ENCODE measurements around the gene SPDEF.

Gene SPDEF

DNA sequence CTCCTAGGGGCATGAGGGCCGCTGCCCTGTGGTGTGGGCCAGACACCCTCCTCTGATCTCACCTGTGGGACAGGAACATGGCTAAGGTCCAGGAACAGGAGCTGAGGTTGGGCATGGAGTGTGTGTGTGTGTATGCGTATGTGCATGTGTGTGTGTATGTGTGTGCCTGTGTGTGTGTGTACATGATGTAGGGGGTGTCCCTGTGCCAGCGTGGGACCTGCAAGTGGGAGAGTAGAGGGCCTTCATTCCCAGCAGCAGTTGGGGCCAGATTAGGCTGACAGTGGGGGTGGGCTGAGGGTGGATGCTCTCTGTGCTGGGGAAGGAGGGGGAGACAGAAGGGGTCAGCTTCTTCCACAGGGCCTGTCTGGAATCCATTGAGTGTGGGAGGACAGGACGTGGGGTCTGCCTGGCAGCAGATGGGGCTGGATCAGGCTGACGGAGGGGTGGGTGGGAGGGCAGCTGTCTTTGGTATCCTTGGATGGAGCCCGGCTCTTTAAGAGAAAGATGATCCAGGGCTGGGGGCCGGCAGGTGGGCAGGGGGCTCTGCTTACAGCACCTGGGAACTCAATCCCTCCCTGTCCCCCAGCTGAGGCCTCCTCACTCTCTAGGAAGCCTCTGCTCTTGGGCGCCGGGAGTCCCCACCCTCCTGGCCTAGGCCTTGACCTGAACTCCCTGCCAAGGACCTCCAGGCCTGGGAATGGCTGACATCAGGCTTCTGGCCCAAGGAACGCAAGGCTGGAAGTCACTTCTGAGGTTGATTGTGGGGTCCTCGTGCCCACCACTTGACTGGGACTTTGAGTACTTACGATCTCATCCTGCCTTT lies 44.0 kb downstream of the SPDEF start:
- no peak for DNase-seq

DNA sequence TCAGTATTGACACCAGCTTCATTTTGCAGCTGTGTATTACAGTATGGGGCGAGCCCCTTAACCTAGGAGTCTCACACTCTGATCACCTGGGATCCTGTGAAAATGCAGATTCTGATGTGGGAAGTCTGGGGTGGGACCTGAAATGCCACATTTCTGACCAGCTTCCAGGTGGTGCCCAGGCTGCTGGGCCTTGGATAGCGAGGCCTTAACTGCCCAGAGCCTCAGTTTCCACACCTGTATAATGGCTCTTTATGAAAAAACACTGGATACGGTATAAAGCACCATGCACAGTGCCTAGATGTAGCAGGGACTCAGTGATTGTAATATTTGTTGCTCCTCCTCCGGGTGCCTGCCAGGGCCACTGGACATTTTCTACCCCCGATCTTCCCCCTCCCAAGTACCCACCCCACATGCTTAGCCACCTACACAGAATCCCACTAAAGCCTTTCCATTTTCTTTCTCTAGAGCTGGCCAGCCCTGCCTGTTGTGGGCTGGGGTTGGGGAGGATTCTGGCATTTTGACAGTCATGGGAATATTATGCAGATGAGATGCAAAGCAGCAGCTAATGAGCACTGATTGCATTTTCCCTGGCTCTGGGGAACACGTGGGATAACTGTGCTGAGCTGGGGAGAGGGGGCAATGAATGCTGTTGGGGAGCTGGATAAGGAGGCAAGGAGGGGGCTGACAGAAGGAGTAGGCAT lies 44.8 kb downstream of the SPDEF start:
- DNase-seq: no peak

DNA sequence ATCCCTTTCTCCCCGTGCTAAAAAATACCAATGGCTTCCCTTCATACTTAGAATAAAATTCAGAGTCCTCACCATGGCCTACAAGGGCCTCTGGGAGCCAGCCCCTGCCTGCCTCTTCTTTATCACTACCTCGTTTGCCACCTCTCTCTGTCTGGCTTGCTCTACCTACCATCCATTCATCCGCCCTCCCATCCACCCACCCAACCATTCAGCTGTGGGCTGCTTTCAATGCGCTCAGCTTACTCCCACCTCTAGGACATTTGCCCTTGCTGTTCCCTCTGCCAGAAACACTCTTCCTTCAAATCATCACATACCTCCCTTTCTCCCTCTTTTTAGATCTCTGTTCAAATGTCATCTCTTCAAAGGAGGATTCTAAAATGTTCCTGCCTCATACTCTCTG lies 45.8 kb downstream of the SPDEF start:
- no peak for DNase-seq

DNA sequence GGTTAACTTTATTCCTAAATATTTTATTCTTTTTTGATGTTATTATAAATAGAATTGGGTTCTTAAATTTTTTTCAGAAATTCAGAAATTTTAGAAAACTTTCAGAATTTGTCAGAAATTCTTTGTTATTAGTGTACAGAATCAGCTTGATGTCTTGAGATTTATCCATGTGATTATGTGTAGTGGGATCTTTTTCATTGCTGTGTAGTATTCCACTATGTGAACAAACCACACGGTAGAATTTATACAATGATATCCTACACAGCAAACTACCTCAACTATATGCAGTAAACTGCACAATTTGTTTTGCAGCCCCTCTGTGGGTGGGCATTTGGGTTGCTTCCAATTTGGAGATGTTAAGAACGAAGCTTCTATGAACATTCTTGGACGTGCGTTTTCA lies 46.3 kb downstream of the SPDEF start:
- DNase-seq: no peak

DNA sequence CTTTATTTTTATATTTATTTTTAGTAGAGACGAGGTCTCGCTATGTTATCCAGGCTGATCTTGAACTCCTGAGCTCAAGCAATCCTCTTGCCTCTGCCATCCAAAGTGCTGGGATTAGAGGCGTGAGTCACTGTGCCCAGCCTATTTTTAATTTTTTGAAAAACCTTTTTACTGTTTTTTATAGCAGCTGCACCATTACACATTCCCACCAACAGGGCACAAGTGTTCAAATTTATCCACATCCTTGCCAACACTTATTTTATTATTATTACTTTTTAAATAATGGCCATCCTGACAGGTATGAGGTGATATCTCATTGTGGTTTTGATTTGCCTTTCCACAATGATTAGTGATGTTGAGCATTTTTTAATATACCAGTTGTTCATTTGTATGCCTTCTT lies 47.7 kb downstream of the SPDEF start:
- no peak for DNase-seq

DNA sequence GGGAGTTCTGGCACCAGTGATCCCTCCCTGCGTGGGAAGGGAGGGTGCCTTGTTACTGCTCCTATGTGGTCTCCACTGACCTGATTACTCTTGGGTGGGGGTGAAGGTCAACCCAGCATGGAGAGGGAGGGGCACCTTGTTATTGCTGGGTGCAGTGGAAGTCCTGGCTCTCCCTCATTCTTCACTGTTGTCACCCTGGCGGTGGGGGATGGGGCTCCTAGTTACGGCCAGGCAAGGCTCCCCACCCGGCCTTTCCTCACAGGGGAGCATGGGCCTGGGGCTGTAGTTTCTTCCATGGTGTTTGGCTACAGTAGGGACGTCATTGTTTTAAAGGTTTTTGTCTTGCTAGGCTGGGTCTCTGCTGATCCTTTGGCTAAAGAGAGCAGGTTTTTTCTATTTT lies 49.4 kb downstream of the SPDEF start:
- no peak for DNase-seq

DNA sequence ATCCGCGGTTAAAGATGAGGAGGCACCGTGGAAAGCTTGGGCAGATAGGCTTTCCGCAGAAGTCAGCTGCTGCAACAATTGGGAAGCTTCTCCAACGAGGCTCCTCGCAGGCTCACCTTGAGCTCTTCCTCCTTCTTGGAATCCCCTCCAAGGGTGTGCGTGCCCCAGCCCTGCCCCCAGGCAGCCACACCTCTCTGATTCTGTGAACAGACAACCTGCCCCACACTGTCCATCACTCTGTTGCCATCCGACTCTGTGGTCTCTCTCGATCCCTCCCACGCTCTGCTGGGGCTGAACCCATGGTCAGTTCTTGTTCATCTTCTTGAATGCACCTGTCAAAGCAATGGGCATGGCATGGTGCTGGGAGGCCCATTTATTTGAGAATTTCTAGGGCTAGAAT lies 58.7 kb downstream of the SPDEF start:
- DNase-seq: no peak

DNA sequence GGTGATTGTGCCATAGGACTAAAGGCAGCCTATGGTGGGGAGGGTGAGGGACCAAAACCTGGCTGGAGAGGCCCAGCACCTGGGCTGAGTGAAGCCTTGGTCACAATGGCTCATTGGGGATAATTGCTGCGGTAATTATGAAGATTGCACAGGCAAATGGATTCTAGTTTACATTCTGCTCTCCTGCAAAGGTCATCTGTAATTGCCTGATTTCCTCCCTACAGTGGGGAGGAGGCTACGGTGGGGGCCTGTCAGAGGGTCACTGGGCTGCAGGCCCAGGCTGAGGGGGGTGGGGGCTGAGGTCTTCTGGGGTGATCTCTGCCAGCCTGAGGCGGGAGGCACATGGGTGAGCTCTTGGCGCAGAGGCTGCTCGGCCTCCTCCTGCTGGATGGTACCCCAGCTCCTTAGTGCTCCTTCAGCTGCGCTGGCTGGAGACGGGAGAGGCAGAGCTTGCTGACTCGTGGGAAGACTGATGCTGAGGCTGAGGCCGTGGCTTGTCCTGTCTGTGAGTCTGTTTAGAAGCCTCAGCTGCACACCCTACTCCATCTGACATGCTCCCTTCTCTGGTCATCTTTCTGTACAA lies 59.9 kb downstream of the SPDEF start:
- no peak for DNase-seq

DNA sequence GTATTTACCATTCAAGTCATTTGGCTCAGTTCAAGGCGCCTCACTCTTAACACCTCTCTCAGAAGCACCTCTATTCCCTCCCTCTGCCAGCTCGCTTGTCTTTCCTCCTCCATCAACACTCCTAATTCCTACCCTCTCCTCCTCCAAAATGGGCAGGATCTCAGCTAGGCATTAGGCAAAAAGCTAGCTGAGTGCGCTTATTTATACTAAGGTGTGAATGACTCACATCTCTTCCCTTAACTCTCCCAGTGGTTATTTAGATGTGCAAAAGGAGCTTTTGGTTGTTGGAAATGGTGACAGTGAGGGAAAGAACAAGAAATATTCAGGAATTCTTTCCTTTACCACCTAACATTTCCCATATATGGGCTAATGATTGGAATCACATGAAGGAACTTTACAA lies 61.2 kb downstream of the SPDEF start:
- DNase-seq: no peak

DNA sequence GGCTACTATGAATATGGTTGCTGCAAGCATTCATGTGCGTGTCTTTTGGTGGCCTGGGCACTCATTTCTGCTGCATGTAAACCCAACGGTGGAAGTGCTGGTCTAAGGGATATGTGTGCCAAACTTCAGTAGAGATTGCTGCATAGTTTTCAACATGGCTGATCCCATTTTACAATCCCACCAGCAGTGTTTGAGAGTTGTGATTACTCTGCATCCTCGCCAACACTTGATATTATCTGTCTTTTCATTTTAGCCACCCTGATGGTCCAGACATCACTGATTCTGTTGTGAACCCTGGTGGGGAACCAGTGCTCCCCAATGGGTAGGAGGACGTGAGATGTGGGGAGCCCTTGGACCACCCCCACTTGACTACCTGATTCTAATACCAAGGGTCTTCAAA lies 62.8 kb downstream of the SPDEF start:
- DNase-seq: no peak

DNA sequence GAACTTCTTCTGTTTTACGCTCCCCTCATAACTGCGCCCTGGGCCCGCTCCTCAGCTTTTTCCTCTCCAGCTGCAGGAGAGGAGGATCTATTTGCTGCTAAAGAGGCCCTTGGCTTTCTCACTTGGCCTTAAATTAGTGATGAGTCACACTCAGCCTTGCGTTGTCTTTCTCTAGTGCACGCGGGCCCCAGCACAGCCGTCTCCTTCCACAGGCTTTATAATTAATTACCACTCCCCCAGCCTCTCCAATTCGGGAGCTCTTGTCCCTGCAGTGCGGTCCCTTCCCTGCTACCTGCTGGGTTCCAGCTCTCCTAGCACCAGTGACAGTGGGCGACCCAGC lies 65.1 kb downstream of the SPDEF start:
- no peak for DNase-seq

DNA sequence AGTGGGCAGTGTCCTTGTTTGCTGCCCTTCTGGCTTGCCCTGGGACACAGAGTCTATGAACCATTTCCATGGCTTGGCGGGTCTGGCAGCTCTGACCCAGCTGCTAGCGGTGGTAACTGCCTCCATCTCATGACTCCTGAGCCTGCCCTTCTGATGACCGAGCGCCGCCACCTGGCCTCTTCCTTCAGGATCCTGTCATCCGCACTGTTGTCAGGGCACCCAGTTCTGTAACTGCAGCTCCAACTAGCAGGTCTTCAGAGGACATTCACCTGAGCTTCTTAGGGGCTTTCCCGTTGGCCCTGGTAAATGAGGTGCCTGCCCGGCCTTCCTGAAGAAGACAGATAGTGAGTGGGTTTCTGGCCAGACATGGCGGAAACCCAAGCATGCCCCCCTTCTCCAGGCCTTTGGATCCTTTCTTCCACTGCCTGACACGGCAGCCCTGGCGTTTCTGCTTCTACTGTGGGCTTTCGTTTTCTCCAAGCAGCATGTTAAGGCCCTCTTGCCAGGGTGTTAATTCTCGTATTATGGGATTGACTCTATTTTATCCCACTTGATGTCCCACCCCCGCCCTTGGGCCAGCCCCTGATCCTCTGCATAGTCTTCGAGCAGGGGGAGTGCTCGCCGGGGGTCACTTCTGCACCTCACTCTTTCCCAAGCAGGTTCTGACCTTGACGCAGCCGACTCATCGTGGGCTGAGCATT lies 65.6 kb downstream of the SPDEF start:
- DNase-seq: no peak

DNA sequence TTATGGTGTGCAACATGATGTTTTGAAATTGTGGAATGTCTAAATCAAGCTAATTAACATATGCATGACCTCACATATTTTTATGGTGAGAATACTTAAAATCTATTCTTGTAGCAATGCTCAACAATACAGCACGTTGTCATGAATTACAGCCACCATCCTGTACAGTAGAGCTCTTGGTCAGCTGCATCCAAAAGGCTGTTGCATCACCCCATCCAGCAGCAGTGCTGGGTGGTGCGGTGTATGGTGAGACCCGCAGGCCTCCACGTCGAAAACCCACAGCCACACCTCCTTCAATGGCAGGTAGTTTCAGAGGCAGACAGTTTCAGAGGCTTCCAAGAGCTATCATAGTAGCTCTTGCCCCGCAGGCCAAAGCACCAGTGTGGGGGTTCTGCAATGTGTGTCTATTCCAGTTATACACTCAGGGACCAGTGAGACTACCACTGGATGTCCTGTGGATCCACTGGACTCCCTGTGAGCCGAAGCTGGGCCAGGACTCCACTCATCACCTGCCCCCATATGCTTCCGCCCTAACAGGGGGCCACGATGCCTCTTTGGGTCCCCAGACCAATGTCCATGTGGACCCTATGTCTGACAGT lies 66.8 kb downstream of the SPDEF start:
- DNase-seq: no peak

Data from suppressor macrophage treated with lipopolysaccharide for 4 hours (primary cell).